Raji (cell line): Measurements from ENCODE around the gene ZFAND3.

Source experiments
- POLR2A ChIP-seq: IDR thresholded peaks from 2 replicates; pipeline ENCODE4 v1.6.1; 2011; ENCODE audit warnings: low read depth, low read length, control low read depth; ENCODE audit not compliant: insufficient read depth

ZFAND3 gene

GRCh38 chr6:38161754-38162492 is 342.4 kb downstream of the ZFAND3 start:
- TF ChIP-seq POLR2A: no peak

GRCh38 chr6:38162493-38163185 is 343.1 kb downstream of the ZFAND3 start:
- no peak for TF ChIP-seq POLR2A

GRCh38 chr6:38163186-38164130 is 343.9 kb downstream of the ZFAND3 start:
- TF ChIP-seq POLR2A: no peak

DNA sequence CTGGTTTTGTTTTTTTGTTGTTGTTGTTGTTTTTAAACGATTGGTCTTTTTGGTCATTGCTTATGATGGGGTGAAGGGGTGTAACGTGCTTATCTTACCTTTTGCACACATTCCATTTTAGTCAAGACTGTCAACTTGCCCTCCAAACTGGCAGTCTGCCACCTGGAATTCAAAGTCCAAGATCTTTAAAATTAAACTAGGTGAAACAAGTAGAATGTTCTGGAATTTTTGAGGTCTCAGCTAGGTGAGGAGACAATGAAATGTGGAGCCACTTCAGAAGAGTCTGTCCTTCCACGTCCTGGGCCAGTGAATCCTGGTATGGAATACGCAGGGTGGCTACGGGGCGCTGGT is 344.6 kb downstream of the ZFAND3 start:
- TF ChIP-seq POLR2A: no peak

- no peak for TF ChIP-seq POLR2A
Observed at GRCh38 chr6:38164671-38165108, 345.2 kb downstream of the ZFAND3 start.

DNA sequence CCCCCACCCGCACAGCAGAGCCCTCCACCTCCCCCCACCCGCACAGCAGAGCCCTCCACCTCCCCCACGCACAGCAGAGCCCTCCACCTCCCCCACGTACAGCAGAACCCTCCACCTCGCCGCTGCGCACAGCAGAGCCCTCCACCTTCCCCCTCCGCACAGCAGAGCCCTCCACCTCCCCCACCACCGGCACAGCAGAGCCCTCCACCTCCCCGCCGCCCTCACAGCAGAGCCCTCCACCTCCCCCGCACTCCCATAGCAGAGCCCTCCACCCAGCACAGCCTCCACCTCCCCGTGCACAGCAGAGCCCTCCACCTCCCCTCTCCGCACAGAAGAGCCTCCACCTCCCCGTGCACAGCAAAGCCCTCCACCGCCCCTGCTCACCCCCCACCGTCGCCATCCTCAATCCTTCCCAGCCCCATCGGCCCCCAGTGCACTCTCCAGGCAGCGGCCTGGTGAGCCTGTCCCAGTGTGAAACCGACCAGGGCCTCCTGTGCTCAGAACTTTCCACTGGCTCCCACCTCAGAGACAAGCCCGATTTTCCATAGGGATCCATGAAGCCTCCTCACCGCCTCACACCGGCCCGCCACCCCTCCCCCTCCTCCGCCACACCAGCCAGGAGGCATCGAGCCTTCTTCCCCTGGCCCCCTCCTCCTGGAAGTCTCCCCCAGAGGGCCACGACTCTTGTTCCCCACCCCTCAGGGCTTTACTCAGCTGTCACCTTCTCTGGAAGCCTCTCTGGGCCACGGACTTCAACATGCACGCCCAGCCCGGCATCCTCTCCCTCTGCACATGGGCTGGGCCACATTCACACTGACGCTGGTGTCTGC is 347.1 kb downstream of the ZFAND3 start:
- no peak for TF ChIP-seq POLR2A

GRCh38 chr6:38167598-38167997 is 348.1 kb downstream of the ZFAND3 start:
- no peak for TF ChIP-seq POLR2A

DNA sequence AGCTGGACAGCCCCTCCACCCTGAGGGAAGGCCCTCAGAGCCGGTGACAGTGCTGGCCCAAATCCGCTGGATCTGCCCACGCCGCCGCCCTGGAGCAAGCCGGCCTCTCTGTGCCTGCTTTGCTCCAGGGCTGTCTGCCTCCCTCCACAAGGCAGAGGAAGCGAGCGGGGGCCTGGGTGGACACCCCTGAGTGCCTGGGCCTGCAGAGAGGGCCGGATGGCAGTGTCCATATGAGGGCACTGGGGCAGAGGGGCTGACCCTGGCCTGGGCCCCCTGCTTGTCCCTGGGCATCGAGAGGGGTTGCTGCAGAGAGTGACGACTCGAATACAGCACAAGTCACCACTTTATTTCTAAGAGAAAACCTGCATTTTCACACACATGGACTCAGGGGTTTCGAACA is 348.6 kb downstream of the ZFAND3 start:
- no peak for TF ChIP-seq POLR2A

- no peak for TF ChIP-seq POLR2A
Observed at GRCh38 chr6:38168699-38169098, 349.2 kb downstream of the ZFAND3 start.

GRCh38 chr6:38169221-38169976 is 349.9 kb downstream of the ZFAND3 start:
- no peak for TF ChIP-seq POLR2A

GRCh38 chr6:38169977-38170526 is 350.5 kb downstream of the ZFAND3 start:
- TF ChIP-seq POLR2A: no peak

DNA sequence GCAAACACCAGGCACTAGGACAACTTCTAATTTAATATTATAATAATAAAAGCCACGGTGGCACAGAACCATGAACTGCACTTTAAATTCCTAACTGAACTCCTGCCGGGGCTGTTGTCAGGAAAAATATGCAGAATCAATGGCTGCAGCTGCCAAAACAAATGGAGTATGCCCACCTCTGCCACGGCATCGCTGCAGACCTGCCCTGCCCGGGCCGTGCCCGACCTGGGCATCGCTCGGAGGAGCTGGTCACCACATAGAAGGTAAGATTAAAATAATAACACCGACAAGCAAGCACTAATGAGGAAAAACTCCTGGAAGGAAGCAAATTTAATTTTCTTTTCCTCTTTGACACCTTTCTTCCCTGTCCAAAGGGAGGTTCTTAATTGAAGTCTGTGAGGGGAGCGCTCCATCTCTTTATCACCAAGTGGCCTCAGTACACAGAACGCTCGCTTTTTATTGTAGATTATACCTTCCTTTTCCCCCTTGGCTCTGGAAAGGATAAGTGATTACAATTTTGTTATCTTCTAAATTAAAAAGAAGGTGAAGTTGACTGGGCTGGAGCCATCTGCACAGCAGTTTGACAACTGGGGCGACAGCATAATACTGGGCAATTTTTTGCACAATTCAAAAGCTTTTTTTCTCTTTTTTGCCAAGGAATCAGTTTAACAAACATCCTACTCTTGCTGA is 351.3 kb downstream of the ZFAND3 start:
- no peak for TF ChIP-seq POLR2A
